ENCODE measurements around the gene ZFP91.
A peak's percentile ranks its signal among the peaks of the same experiment; 100 is the strongest.

The ZFP91 gene

GRCh38 chr11:58575377-58576020 is 3.4 kb upstream of the ZFP91 start, which contains the start of gene LPXN:
LPXN (minus strand) TSS chr11:58575856; CDS start chr11:58575772, 84 bp downstream.
- no peak for TF ChIP-seq CTCF (conservative IDR thresholded peaks at IDR 0.05; ENCODE audit: low read length)
- H3K4me3 ChIP-seq (ENCODE audit: low read length), result peak within 1 kb of the TSS; percentile 45
- DNase-seq (ENCODE audit: low read depth), result peak; percentile 83

GRCh38 chr11:58576887-58577471 is 1.9 kb upstream of the ZFP91 start:
- H3K4me3 ChIP-seq (ENCODE audit: low read length), result peak overlapping the region; percentile 95
- TF ChIP-seq CTCF (conservative IDR thresholded peaks at IDR 0.05; ENCODE audit: low read length), result peak; percentile 63
- peak; percentile 64 for DNase-seq (ENCODE audit: low read depth)

DNA sequence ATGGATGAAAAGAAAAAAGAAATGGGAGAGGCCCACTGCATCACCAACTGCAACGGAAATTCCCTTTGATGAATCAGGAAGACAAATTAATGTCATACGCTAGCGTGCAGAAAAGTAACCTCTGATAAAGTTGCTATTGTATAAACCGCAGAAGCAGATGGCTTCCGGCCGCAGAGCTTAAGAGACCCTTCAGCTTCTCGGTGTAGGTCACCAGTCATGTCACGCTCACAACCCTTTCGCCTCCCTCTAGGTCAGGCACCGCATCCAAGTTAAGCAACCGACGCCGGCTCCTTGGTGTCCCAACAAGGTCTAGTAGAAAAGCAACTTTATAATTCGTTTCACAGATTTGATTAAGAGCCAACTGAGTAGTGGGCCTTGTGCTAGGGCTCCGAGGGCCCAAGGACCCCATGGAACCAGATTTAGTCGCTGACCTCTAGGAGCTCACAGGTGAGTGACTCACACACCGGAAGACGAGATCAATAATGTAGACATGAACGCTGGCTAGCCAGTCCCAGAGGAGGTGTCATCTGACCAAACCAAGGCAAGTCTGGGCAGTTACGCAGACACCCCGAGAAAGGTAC is 1.2 kb upstream of the ZFP91 start:
- no peak for TF ChIP-seq CTCF (conservative IDR thresholded peaks at IDR 0.05; ENCODE audit: low read length)
- DNase-seq (ENCODE audit: low read depth), result peak; percentile 93
- H3K4me3 ChIP-seq (ENCODE audit: low read length), result peak overlapping the region; percentile 95

DNA sequence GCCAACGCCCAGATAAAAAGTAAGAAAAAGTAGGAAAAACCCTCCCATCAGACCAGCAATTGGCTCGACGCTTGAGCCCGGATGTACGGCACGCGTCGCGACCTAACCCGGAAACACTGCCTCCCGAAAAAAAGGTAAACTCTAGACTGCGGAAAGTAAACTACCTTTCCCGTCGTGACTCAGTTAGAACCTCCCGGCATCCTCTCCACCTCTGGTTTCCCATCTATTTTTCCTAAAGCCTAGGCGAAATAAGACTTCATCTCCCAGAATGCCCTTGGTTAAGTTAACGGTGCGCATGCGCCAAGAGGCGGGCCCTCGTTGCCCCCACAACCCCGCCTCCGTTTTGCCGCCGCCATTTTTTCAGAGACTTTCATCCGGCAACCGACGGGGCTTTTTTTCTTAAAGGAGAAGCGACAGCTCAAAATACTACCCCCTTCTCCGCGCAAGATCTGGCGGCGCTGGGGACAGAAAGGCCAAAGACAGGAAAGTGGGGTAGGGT is 678 bp upstream of the ZFP91 start:
- peak; percentile 99 for DNase-seq (ENCODE audit: low read depth)
- peak overlapping the region; percentile 95 for H3K4me3 ChIP-seq (ENCODE audit: low read length)
- no peak for TF ChIP-seq CTCF (conservative IDR thresholded peaks at IDR 0.05; ENCODE audit: low read length)

GRCh38 chr11:58579192-58580129 is 598 bp downstream of the ZFP91 start:
- peak; percentile 90 for DNase-seq (ENCODE audit: low read depth)

More at GRCh38 chr11:58579192-58580129, 598 bp downstream of the ZFP91 start:
- peak; percentile 69 for TF ChIP-seq CTCF (conservative IDR thresholded peaks at IDR 0.05; ENCODE audit: low read length)
- peak overlapping the region; percentile 86 for H3K4me3 ChIP-seq (ENCODE audit: low read length)
